Mammary epithelial cell (primary cell): ENCODE measurements around the gene HPD.

Source experiments
- EZH2 ChIP-seq: IDR thresholded peaks from 2 replicates; pipeline ENCODE4 v1.6.1; 2012; ENCODE audit warnings: low read length, inconsistent platforms, borderline replicate concordance
- TF ChIP-seq, protein P1 (sequence below), 2 donors: IDR thresholded peaks in 1 of 2; conservative IDR thresholded peaks in 1 of 2; 2 replicates each; pipeline ENCODE4 v1.5.1; 2011 to 2012; ENCODE audit warnings: inconsistent platforms in 2 of 2, low read length in 2 of 2, mild to moderate bottlenecking in 2 of 2, control low read depth in 1 of 2, low read depth in 1 of 2; ENCODE audit not compliant: insufficient read depth in 1 of 2; ENCODE audit errors: extremely low read depth in 1 of 2

DNA sequence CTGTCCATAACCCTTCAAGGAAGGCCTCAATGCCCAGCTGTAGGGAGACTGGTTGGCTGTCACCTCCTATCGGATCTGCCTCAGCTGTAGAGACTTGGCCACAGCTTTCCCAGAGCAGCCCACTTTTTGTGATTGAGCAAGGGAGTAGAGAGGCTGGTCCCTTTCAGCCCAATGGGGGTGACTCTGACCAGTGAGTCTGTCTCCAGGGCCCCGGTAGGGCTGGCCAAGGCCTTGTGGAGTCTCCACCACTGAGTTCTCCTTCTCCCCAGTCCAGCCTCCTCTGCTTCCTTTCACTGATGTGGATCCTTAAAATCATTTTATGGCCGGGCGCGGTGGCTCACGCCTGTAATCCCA, 14.5 kb upstream of the HPD start:
- TF ChIP-seq, protein P1, sequence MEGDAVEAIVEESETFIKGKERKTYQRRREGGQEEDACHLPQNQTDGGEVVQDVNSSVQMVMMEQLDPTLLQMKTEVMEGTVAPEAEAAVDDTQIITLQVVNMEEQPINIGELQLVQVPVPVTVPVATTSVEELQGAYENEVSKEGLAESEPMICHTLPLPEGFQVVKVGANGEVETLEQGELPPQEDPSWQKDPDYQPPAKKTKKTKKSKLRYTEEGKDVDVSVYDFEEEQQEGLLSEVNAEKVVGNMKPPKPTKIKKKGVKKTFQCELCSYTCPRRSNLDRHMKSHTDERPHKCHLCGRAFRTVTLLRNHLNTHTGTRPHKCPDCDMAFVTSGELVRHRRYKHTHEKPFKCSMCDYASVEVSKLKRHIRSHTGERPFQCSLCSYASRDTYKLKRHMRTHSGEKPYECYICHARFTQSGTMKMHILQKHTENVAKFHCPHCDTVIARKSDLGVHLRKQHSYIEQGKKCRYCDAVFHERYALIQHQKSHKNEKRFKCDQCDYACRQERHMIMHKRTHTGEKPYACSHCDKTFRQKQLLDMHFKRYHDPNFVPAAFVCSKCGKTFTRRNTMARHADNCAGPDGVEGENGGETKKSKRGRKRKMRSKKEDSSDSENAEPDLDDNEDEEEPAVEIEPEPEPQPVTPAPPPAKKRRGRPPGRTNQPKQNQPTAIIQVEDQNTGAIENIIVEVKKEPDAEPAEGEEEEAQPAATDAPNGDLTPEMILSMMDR (conservative IDR thresholded peaks at IDR 0.05 in 1 of 2, IDR thresholded peaks at IDR 0.05 in 1 of 2; ENCODE audit: extremely low read depth in 1 of 2, insufficient read depth in 1 of 2, low read depth in 1 of 2, low read length in 2 of 2), result no peak
- TF ChIP-seq EZH2, result no peak
